Cardiac atrium fibroblast (primary cell): ENCODE data around the gene OLIG2. TPM values are rescaled to one million over a fixed set of nuclear protein-coding genes. Genes with fewer than 3 reads are reported as not detected.

Experiments used
- total RNA-seq: library from RNA; depleted of rRNA; stranded (reverse); fragments of >200 nt; gene quantifications from 2 replicates; pipeline ENCODE4 v1.2.3, GENCODE V29; 2015

OLIG2 gene
- total RNA-seq, result not detected in 2 replicates

GRCh38 chr21:33025489-33026442, at the start of gene OLIG2:
Gene OLIG2 (plus strand): TSS chr21:33025935. CDS start chr21:33026863, 928 bp downstream.

GRCh38 chr21:33069994-33070743, 44.4 kb downstream of the OLIG2 start, which contains the start of gene OLIG1:
Gene OLIG1 (plus strand): TSS chr21:33070141. CDS start chr21:33070247, 106 bp downstream.

Other genes starting within 250 kb of the OLIG2 start
- gene OLIG1, start 44.2 kb downstream of the OLIG2 start, total RNA-seq, result not detected in 2 replicates
- gene IFNAR2, start 204.0 kb downstream of the OLIG2 start, total RNA-seq, result 6.0 and 7.6 TPM in 2 replicates
- gene IL10RB, start 240.4 kb downstream of the OLIG2 start, total RNA-seq, result 36.9 and 44.2 TPM in 2 replicates